ENCODE measurements around the gene SULT1A2.
"Not testable (repeated sequence)": the region's sequence is repeated elsewhere in the genome, so short reads cannot be mapped to it uniquely, and the experiment has no call there.

SULT1A2 gene

GRCh38 chr16:28591355-28591754 is 5.5 kb downstream of the SULT1A2 start:
- no peak for DNase-seq (ENCODE audit: low spot score)

- DNase-seq (ENCODE audit: low spot score), result no peak
Measured at GRCh38 chr16:28590384-28591340, 6.2 kb downstream of the SULT1A2 start.

GRCh38 chr16:28589930-28590329 is 6.9 kb downstream of the SULT1A2 start:
- no peak for DNase-seq (ENCODE audit: low spot score)

- no peak for DNase-seq (ENCODE audit: low spot score)
Measured at GRCh38 chr16:28589069-28589468, 7.8 kb downstream of the SULT1A2 start.

GRCh38 chr16:28587386-28587785 is 9.5 kb downstream of the SULT1A2 start:
- DNase-seq (ENCODE audit: low spot score), result no peak

- no peak for DNase-seq (ENCODE audit: low spot score)
Measured at GRCh38 chr16:28586466-28586865, 10.4 kb downstream of the SULT1A2 start.

GRCh38 chr16:28585674-28586073 is 11.2 kb downstream of the SULT1A2 start:
- DNase-seq (ENCODE audit: low spot score), result no peak

- no peak for DNase-seq (ENCODE audit: low spot score)
Measured at GRCh38 chr16:28580726-28581315, 16.0 kb downstream of the SULT1A2 start.

- no peak for DNase-seq (ENCODE audit: low spot score)
Measured at GRCh38 chr16:28575446-28576109, 21.3 kb downstream of the SULT1A2 start.

GRCh38 chr16:28574925-28575324 is 21.9 kb downstream of the SULT1A2 start:
- DNase-seq (ENCODE audit: low spot score), result no peak

- DNase-seq (ENCODE audit: low spot score), result no peak
Measured at GRCh38 chr16:28573738-28574718, 22.8 kb downstream of the SULT1A2 start.

GRCh38 chr16:28572696-28573510 is 23.9 kb downstream of the SULT1A2 start:
- DNase-seq (ENCODE audit: low spot score), result no peak

- DNase-seq (ENCODE audit: low spot score), result no peak
Measured at GRCh38 chr16:28569968-28570752, 26.7 kb downstream of the SULT1A2 start.

- no peak for DNase-seq (ENCODE audit: low spot score)
Measured at GRCh38 chr16:28569021-28569420, 27.8 kb downstream of the SULT1A2 start.

GRCh38 chr16:28567292-28567691 is 29.6 kb downstream of the SULT1A2 start:
- no peak for DNase-seq (ENCODE audit: low spot score)

GRCh38 chr16:28566233-28566925 is 30.5 kb downstream of the SULT1A2 start:
- DNase-seq (ENCODE audit: low spot score), result not testable (repeated sequence)

GRCh38 chr16:28563218-28563617 is 33.6 kb downstream of the SULT1A2 start:
- DNase-seq (ENCODE audit: low spot score), result no peak

- DNase-seq (ENCODE audit: low spot score), result no peak
Measured at GRCh38 chr16:28562199-28562598, 34.7 kb downstream of the SULT1A2 start.

- DNase-seq (ENCODE audit: low spot score), result no peak
Measured at GRCh38 chr16:28561557-28562187, 35.2 kb downstream of the SULT1A2 start.
